ENCODE data around the gene FEV. TPM values are rescaled to one million over a fixed set of nuclear protein-coding genes. Genes with fewer than 3 reads are reported as not detected.
A peak's percentile ranks its signal among the peaks of the same experiment; 100 is the strongest.

Gene FEV
- total RNA-seq, 1 donor from 2014 or later: not detected

- H3K27ac Mint-ChIP-seq (ENCODE audit: unreplicated experiment): no peak overlapping the region
- peak overlapping the region; percentile 25 for H3K4me3 Mint-ChIP-seq (ENCODE audit: unreplicated experiment)
- no peaks in the 10 kb centered on the region for H3K9me3 Mint-ChIP-seq (ENCODE audit: unreplicated experiment)
- DNase-seq: no peak
- no peak for TF ChIP-seq CTCF (IDR thresholded peaks at IDR 0.05; ENCODE audit: partially characterized antibody, unreplicated experiment)
- peaks cover 7% of the 10 kb centered on the region for H3K4me1 Mint-ChIP-seq (ENCODE audit: low read depth, unreplicated experiment)
- peaks cover 13% of the 10 kb centered on the region for H3K27me3 Mint-ChIP-seq (ENCODE audit: unreplicated experiment)
- H3K36me3 Mint-ChIP-seq (ENCODE audit: unreplicated experiment): no peaks in the 10 kb centered on the region
Observed at GRCh38 chr2:219001100-219001576, 16.2 kb upstream of the FEV start.

- Mint-ChIP-seq H3K4me1 (ENCODE audit: low read depth, unreplicated experiment) (peaks cover 7% of the 10 kb centered on the region), H3K27me3 (ENCODE audit: unreplicated experiment) (peaks cover 15% of the 10 kb centered on the region), H3K9me3 (ENCODE audit: unreplicated experiment) (no peaks in the 10 kb centered on the region), H3K36me3 (ENCODE audit: unreplicated experiment) (no peaks in the 10 kb centered on the region), H3K4me3 (ENCODE audit: unreplicated experiment) (no peak overlapping the region), H3K27ac (ENCODE audit: unreplicated experiment) (no peak overlapping the region)
- DNase-seq: no peak
- TF ChIP-seq CTCF (IDR thresholded peaks at IDR 0.05; ENCODE audit: partially characterized antibody, unreplicated experiment): no peak
Observed at GRCh38 chr2:219000569-219000960, 15.6 kb upstream of the FEV start.

- Mint-ChIP-seq H3K4me1 (ENCODE audit: low read depth, unreplicated experiment) (peaks cover 7% of the 10 kb centered on the region), H3K27ac (ENCODE audit: unreplicated experiment) (peak overlapping the region; percentile 0), H3K36me3 (ENCODE audit: unreplicated experiment) (no peaks in the 10 kb centered on the region), H3K27me3 (ENCODE audit: unreplicated experiment) (peaks cover 18% of the 10 kb centered on the region), H3K4me3 (ENCODE audit: unreplicated experiment) (peak overlapping the region; percentile 12), H3K9me3 (ENCODE audit: unreplicated experiment) (no peaks in the 10 kb centered on the region)
- DNase-seq: peak; percentile 54
- no peak for TF ChIP-seq CTCF (IDR thresholded peaks at IDR 0.05; ENCODE audit: partially characterized antibody, unreplicated experiment)
Observed at GRCh38 chr2:218999881-219000568, 15.0 kb upstream of the FEV start.

GRCh38 chr2:218999021-218999880, 14.3 kb upstream of the FEV start:
- peak overlapping the region; percentile 0 for H3K27ac Mint-ChIP-seq (ENCODE audit: unreplicated experiment)
- no peaks in the 10 kb centered on the region for H3K9me3 Mint-ChIP-seq (ENCODE audit: unreplicated experiment)
- DNase-seq: no peak
- no peaks in the 10 kb centered on the region for H3K36me3 Mint-ChIP-seq (ENCODE audit: unreplicated experiment)
- H3K27me3 Mint-ChIP-seq (ENCODE audit: unreplicated experiment): peaks cover 18% of the 10 kb centered on the region
- H3K4me1 Mint-ChIP-seq (ENCODE audit: low read depth, unreplicated experiment): peaks cover 7% of the 10 kb centered on the region
- TF ChIP-seq CTCF (IDR thresholded peaks at IDR 0.05; ENCODE audit: partially characterized antibody, unreplicated experiment): no peak
- H3K4me3 Mint-ChIP-seq (ENCODE audit: unreplicated experiment): peak overlapping the region; percentile 12
